K562 (cell line): ENCODE data around the gene KNG1. TPM values are rescaled to one million over a fixed set of nuclear protein-coding genes. Genes with fewer than 3 reads are reported as not detected.

ENCODE experiments used
- BACH1 ChIP-seq: fragments of 200-800 bp; sonication (Bioruptor generic); IDR thresholded peaks from 2 replicates; pipeline ENCODE4 v1.6.1; 2016; ENCODE audit warnings: missing genetic modification characterization, missing compliant biosample characterization
- DIDO1 ChIP-seq: fragments of 450-650 bp; IDR thresholded peaks from 2 replicates; pipeline ENCODE4 v1.6.1; 2016; ENCODE audit warnings: low read depth, missing biosample characterization, missing genetic modification characterization
- L3MBTL2 ChIP-seq: fragments of 450-650 bp; IDR thresholded peaks from 2 replicates; pipeline ENCODE4 v1.6.1; 2016; ENCODE audit warnings: mild to moderate bottlenecking, moderate library complexity
- MAFK ChIP-seq: IDR thresholded peaks from 2 replicates; pipeline ENCODE4 v1.6.1; 2011; ENCODE audit warnings: low read length, improper control_type of control experiment
- NFE2 ChIP-seq: IDR thresholded peaks from 2 replicates; pipeline ENCODE4 v1.6.1; 2014; ENCODE audit warnings: antibody characterized with exemption, low read depth
- PHF20 ChIP-seq: fragments of 450-650 bp; IDR thresholded peaks from 2 replicates; pipeline ENCODE4 v1.6.1; 2018; ENCODE audit not compliant: partially characterized antibody
- PRMT5 ChIP-seq: sonication (generic); formaldehyde crosslinking; IDR thresholded peaks from 2 replicates; pipeline ENCODE4 v1.5.0; 2020; ENCODE audit warnings: missing genetic modification reagents
- RCOR1 ChIP-seq, 2 experiments: IDR thresholded peaks; 2 replicates each; pipeline ENCODE4 v1.6.1; 2012; ENCODE audit warnings: low read depth in 2 of 2, low read length in 2 of 2, borderline replicate concordance in 1 of 2, improper control_type of control experiment in 1 of 2
- polyA plus RNA-seq, 8 experiments: library from polyadenylated mRNA; depleted of rRNA in 4 of 8; stranded (reverse) in 5 of 8; unstranded in 3 of 8; fragments of >200 nt; fragmentation: Nextera tagmentation in 2 of 8; fragmentation: Illumina TruSeq in 1 of 8; extraction: Ambion mirVana in 2 of 8; extraction: Trizol in 1 of 8; gene quantifications; 2 replicates each; pipeline versions ENCODE4 v1.2.1 to v1.2.3, GENCODE V29; 2011 to 2014; ENCODE audit warnings: inconsistent platforms in 1 of 8, missing spikeins in 1 of 8
- total RNA-seq, 7 experiments: library from RNA; depleted of rRNA in 6 of 7; stranded (reverse); fragments of >200 nt in 6 of 7; fragmentation: Illumina TruSeq in 2 of 7; extraction: Trizol in 2 of 7; gene quantifications; 2 replicates each; pipeline versions ENCODE4 v1.2.1 to v1.2.3, GENCODE V29; 2011 to 2021; ENCODE audit warnings: low replicate concordance in 1 of 7
- TF ChIP-seq, protein P1 (sequence below): fragments of 250-450 bp; sonication (Bioruptor Pico); IDR thresholded peaks from 2 replicates; pipeline ENCODE4 v1.5.0; 2021
- TF ChIP-seq, protein P2 (sequence below): sonication (generic); formaldehyde crosslinking; IDR thresholded peaks from 2 replicates; pipeline ENCODE4 v1.8.0; 2022; ENCODE audit warnings: mild to moderate bottlenecking, missing genetic modification reagents, borderline replicate concordance
- TF ChIP-seq, protein P3 (sequence below): fragments of 450-650 bp; IDR thresholded peaks from 2 replicates; pipeline ENCODE4 v1.6.1; 2016; ENCODE audit warnings: antibody characterized with exemption
- TF ChIP-seq, protein P4 (sequence below), 3 experiments: fragments of 200-800 bp in 1 of 3; fragments of 250-450 bp in 1 of 3; fragments of 450-650 bp in 1 of 3; sonication (Bioruptor Pico) in 1 of 3; sonication (Bioruptor generic) in 1 of 3; formaldehyde crosslinking in 1 of 3; IDR thresholded peaks; 2 replicates each; pipeline versions ENCODE4 v1.6.1 to v1.8.0; 2016 to 2022; ENCODE audit warnings: mild to moderate bottlenecking in 2 of 3, missing genetic modification characterization in 2 of 3, missing compliant biosample characterization in 1 of 3, moderate library complexity in 1 of 3
- TF ChIP-seq, protein P5 (sequence below): sonication (generic); formaldehyde crosslinking; IDR thresholded peaks from 2 replicates; pipeline ENCODE4 v1.8.1; 2022; ENCODE audit warnings: missing genetic modification reagents
- TF ChIP-seq, protein P6 (sequence below): sonication (generic); formaldehyde crosslinking; IDR thresholded peaks from 2 replicates; pipeline ENCODE4 v1.8.1; 2023; ENCODE audit warnings: mild to moderate bottlenecking, missing genetic modification reagents

KNG1 gene
- total and polyA plus RNA-seq, 9 of the 15 experiments (the other 6 are each of a cell fraction or from before 2014, with no cell fraction given), result 0.09 TPM; not detected in 8

DNA sequence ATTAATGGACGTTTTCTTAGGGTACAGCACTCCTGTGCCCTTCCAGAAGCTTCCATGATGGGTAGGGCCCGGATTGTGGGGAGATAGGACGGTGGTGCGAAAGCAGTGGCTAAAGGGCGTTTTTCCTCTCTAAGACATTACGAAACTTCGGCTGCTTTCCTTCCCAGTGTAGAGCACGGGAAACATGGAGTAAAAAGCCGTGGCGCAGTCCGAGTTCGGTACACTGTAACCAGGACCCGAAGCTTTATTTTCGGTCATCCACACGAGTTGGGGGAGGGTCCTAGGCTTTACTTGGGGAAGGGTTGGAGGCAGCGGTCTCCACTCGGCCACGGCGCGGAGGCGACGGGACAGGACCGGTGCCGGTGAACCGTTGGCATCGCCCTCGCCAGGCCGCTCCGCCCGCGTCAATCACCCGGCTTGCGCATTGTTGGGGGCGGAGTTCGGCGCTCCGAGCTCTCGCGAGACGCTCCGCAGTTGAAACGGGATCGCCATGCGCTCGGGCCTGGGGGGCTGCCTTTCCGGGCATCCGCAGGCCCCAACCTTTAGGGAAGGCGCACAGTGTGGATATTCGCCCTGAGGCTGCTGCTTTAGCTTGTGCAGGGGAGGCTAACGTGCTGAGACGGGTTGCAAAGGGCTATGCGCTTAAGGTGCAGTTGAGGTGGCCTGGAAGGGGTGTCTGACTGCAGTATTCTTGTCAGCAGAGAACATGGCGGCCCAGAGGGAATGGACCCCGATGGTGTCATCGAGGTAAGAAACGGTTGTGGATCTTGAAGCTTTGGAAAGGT, 66.8 kb downstream of the KNG1 start (continued):
- TF ChIP-seq, protein P1, sequence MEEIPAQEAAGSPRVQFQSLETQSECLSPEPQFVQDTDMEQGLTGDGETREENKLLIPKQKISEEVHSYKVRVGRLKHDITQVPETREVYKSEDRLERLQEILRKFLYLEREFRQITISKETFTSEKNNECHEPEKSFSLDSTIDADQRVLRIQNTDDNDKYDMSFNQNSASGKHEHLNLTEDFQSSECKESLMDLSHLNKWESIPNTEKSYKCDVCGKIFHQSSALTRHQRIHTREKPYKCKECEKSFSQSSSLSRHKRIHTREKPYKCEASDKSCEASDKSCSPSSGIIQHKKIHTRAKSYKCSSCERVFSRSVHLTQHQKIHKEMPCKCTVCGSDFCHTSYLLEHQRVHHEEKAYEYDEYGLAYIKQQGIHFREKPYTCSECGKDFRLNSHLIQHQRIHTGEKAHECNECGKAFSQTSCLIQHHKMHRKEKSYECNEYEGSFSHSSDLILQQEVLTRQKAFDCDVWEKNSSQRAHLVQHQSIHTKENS (CRISPR knock-in tag), result 0 out of 2 replicates have a peak, but pooled peaks have one; percentile 12
- TF ChIP-seq PHF20 (no peak), BACH1 (tag) (no peak; the same call in 1 of the 2 replicates), PRMT5 (CRISPR knock-in tag) (no peak), DIDO1 (tag) (no peak), MAFK (no peak), L3MBTL2 (no peak), RCOR1 (IDR thresholded peaks at IDR 0.05; ENCODE audit: borderline replicate concordance in 1 of 2, low read depth in 2 of 2, low read length in 2 of 2) (no peak), NFE2 (no peak)
- TF ChIP-seq, protein P2, sequence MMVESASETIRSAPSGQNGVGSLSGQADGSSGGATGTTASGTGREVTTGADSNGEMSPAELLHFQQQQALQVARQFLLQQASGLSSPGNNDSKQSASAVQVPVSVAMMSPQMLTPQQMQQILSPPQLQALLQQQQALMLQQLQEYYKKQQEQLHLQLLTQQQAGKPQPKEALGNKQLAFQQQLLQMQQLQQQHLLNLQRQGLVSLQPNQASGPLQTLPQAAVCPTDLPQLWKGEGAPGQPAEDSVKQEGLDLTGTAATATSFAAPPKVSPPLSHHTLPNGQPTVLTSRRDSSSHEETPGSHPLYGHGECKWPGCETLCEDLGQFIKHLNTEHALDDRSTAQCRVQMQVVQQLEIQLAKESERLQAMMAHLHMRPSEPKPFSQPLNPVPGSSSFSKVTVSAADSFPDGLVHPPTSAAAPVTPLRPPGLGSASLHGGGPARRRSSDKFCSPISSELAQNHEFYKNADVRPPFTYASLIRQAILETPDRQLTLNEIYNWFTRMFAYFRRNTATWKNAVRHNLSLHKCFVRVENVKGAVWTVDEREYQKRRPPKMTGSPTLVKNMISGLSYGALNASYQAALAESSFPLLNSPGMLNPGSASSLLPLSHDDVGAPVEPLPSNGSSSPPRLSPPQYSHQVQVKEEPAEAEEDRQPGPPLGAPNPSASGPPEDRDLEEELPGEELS (CRISPR knock-in tag), result peak; percentile 91
- TF ChIP-seq, protein P3, sequence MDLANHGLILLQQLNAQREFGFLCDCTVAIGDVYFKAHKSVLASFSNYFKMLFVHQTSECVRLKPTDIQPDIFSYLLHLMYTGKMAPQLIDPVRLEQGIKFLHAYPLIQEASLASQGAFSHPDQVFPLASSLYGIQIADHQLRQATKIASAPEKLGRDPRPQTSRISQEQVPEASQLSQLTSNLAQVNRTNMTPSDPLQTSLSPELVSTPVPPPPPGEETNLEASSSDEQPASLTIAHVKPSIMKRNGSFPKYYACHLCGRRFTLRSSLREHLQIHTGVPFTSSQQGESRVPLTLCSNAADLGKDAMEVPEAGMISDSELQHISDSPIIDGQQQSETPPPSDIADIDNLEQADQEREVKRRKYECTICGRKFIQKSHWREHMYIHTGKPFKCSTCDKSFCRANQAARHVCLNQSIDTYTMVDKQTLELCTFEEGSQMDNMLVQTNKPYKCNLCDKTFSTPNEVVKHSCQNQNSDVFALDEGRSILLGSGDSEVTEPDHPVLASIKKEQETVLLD, result no peak
- TF ChIP-seq, protein P4, sequence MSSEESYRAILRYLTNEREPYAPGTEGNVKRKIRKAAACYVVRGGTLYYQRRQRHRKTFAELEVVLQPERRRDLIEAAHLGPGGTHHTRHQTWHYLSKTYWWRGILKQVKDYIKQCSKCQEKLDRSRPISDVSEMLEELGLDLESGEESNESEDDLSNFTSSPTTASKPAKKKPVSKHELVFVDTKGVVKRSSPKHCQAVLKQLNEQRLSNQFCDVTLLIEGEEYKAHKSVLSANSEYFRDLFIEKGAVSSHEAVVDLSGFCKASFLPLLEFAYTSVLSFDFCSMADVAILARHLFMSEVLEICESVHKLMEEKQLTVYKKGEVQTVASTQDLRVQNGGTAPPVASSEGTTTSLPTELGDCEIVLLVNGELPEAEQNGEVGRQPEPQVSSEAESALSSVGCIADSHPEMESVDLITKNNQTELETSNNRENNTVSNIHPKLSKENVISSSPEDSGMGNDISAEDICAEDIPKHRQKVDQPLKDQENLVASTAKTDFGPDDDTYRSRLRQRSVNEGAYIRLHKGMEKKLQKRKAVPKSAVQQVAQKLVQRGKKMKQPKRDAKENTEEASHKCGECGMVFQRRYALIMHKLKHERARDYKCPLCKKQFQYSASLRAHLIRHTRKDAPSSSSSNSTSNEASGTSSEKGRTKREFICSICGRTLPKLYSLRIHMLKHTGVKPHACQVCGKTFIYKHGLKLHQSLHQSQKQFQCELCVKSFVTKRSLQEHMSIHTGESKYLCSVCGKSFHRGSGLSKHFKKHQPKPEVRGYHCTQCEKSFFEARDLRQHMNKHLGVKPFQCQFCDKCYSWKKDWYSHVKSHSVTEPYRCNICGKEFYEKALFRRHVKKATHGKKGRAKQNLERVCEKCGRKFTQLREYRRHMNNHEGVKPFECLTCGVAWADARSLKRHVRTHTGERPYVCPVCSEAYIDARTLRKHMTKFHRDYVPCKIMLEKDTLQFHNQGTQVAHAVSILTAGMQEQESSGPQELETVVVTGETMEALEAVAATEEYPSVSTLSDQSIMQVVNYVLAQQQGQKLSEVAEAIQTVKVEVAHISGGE (CRISPR knock-in tag; IDR thresholded peaks at IDR 0.05), result 0 out of 6 replicates have a peak, but pooled peaks of 1 of the 3 experiments have one; percentile 17
- TF ChIP-seq, protein P5, sequence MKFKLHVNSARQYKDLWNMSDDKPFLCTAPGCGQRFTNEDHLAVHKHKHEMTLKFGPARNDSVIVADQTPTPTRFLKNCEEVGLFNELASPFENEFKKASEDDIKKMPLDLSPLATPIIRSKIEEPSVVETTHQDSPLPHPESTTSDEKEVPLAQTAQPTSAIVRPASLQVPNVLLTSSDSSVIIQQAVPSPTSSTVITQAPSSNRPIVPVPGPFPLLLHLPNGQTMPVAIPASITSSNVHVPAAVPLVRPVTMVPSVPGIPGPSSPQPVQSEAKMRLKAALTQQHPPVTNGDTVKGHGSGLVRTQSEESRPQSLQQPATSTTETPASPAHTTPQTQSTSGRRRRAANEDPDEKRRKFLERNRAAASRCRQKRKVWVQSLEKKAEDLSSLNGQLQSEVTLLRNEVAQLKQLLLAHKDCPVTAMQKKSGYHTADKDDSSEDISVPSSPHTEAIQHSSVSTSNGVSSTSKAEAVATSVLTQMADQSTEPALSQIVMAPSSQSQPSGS (CRISPR knock-in tag), result no peak
- TF ChIP-seq, protein P6, sequence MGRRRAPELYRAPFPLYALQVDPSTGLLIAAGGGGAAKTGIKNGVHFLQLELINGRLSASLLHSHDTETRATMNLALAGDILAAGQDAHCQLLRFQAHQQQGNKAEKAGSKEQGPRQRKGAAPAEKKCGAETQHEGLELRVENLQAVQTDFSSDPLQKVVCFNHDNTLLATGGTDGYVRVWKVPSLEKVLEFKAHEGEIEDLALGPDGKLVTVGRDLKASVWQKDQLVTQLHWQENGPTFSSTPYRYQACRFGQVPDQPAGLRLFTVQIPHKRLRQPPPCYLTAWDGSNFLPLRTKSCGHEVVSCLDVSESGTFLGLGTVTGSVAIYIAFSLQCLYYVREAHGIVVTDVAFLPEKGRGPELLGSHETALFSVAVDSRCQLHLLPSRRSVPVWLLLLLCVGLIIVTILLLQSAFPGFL (CRISPR knock-in tag), result peak; percentile 96
